Lung microvascular endothelial cell (primary cell): Measurements from ENCODE around the gene TACC2. TPM values are rescaled to one million over a fixed set of nuclear protein-coding genes. Genes with fewer than 3 reads are reported as not detected.

Experiments used
- DNase-seq, 2 donors: peaks; one replicate each; pipeline versions ENCODE4 v3.0.0 to v3.0.0-alpha.2; 2010; ENCODE audit warnings: low read depth in 2 of 2
- total RNA-seq: library from RNA; depleted of rRNA; stranded (reverse); fragments of >200 nt; gene quantifications from 2 replicates; pipeline ENCODE4 v1.2.1, GENCODE V29; 2014

The TACC2 gene
- total RNA-seq, 1 donor from 2014 or later = 0.60 TPM

DNA sequence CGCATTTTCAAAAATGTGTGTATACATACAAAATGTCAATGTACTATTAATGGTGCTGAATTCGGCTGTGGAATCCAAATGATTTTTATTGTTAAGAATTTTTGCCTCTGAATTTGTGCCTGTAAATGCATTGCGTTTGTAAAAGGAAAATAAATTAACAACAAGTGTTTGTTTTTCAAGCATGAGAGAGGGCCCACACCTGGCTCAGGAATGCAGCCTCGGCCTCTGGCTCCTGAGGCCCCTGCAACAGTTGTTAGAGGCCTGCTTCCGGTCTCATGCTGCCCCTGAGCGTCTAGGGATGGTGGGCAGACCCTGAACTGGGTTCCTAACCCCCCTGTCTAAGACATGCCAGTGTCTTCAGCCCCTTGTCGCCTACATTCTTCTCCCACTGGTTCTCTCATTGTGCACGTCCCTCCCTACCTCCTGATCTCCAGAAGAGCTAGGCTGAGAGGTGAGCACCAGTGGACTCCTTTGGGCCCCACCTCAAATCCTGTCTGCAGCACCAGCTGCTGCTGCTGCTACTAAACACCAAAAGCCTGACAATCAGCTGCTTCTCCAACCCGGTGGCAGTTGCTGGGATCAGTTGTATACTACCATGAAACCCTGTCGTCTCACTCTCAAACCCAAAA is 280.2 kb downstream of the TACC2 start:
- no peak for DNase-seq

DNA sequence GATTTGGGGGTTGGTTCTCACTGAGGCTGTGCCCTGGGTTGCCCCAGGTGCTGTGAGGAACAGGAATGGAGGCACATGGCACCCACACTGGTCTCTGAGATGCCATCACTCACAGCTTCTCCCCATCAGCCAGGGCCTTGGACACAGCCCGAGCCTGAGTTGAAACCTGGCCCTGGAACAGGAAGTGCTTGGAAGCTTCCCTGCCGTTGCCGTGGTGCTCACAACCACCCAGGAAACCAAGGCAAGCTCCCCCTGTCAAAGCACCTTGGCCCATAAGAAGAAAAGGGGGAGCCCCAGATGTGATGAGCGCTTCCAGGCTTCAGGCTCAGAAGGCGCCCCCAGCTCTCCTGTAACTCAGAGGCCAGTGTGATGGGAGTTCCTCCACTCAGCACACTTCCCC is 282.1 kb downstream of the TACC2 start, which contains the start of gene BTBD16:
Gene BTBD16, plus strand, starts transcription at position 221 of the 400 bp plus-strand sequence. CDS start 3,786 bp downstream, outside the sequence.
- no peak for DNase-seq

DNA sequence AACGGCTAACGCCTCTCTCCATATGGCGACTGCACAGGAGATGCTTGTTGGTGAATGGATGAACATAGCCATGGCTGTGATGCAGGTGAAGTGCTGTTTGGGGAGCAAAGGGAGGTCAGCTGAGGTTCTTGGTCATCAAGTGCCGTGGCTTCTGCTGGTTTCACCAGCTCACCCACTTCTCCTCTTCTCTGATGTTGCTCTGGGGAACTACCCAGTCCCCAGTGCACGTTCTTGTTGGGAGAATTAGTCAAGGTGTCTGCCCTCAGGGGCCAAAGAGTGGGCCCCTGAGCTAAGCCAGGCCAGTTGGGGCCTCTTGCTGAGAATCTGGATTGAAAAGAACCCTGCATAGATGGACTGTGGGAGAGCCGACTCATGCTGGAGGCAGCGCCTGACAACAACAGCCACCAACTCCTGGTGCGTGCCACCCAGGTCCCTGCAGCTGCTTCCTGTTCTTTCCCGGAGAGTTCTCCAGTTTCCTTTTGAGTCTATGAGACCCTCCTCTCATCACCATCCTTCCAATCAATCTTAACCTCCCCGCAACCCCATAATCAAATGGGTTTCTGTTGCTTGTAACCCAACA is 285.1 kb downstream of the TACC2 start:
- DNase-seq = peak in 1 of 2 donors; percentile 50

DNA sequence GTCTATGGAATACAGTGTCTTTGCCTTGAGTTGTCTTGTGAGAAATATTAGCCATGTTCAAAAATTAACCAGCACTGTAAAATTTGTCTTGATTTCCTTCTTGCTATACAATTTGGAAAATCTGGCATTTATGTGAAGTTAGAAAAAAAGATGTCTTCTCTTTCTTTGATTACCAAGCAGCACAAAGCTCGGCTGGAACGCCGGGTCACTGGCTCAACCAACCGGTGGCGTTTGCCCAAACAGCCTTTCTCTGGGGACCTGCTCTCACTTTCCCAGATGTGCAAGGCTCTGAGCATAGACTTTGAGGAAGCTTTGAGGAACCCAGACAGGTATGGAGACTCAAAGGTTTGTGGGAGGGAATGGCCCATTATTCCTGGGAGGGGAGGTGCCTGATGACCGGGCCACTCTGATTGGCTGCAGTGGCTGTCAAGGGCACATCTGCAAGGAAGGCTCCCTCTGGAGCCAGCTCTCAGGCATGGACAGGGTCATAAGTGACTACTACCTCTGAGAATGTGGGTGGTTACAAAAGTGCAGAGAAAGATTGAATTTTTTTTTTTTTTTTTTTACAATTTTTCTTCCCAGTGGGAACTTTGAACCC is 287.7 kb downstream of the TACC2 start:
- no peak for DNase-seq

DNA sequence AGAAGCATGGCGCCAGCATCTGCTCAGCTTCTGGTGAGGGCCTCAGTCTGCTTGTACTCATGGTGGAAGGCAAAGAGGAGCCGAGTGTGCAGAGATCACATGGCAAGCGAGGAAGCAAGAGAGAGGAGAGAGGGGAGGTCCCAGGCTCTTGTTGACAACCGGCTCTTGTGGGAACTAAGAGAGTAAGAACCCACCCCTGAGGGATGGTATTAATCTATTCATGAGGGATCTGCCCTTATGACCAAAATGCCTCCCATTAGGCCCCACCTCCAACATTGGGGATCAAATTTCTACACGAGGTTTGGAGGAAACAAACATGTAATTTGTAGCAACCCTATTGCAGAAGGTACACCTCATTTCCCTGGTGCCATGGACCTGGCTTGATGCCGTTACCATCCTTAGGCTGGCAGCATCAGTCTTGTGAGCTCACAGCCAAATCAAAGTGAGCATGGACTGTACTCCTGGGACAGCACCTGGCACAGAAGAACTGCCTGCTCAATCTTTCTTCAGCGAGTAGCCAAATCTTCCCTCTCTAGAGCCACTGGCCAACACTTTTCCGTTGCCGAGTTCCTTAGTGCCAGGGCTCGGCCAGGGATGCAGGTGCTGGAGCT is 288.7 kb downstream of the TACC2 start:
- no peak for DNase-seq

DNA sequence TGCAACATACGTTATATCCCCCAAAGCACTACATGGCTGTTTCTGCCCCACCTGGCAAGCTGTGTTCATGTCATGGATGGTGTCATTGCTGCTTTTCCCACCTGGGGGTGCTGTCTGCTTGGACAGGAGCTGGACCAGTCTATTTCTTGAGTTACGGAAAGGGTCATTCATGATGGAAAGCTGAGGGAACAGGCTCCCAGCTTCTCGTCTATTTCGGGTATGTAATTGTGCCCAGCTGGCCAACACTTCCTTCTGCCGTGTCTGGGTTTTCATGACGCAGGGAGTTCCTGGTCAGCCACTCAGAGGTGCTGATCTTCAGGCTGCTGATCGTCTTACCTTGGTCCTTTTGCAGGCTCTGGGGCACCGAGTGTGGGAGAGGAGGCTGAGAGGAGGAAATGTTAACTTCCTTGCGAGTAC is 290.8 kb downstream of the TACC2 start:
- DNase-seq = peak; percentile 72 to 73

DNA sequence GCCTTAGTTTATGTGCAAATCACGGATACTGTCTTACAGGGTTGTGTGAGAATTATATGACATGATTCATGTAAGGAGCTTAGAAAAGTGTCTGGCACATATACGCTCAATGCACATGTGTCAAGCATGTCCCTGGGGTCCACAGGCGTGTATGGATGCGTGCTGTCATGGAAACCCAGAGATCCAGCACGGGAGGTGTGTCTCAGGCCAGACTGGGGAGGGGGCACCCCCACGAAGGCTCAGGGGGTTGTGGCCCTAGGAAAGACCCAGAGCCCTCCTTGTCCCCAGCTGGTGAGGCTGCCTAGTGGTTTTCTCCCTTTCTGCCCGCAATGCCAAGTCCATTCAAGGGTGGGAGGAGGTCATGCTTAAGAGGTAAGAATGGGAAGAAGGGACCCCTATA is 291.2 kb downstream of the TACC2 start:
- DNase-seq = no peak

DNA sequence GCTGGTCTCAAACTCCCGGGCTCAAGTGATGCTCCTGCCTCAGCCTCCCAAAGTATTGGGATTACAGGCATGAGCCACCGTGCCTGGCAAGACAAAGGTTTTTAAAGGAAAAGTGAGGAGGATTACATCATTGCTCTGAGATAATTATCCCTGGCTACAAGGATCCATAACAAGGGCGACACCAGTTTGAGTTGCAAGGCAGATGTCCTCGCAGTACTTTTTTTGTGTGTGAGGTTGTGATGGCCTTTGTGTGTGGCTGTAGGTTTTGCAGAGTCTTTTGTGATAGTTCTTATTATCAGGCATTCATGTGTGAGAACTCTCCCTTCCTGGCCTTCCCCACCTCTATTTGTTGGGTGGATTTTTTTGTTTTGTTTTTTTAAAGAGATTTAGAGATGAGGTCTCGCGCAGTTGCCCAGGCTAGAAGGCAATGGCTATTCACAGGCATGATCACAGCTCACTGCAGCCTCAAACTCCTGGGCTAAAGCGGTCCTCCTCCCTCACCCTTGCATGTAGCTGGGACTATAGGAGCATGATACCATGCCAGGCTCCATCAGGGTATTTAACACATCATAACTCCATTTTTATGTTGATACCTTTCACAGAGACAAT is 292.2 kb downstream of the TACC2 start:
- DNase-seq = no peak

DNA sequence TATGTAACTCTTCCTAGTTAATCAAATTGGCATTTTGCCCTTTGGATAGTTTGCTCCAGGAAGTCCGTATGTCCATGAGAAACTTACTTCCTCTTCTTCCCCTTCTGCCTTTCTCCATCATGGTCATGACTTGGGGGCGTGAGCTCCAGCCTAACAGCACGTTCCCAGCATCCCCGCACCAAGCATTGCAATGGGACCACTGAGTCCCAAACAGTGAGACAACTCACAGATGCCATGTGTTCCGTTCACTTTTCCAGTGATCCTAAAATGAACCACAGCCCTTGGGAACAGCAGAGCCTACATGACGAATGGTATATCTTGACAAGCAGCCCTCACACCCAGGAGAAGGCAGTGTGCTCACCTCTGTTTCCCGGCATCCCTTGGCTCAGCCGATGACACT is 292.8 kb downstream of the TACC2 start:
- no peak for DNase-seq

DNA sequence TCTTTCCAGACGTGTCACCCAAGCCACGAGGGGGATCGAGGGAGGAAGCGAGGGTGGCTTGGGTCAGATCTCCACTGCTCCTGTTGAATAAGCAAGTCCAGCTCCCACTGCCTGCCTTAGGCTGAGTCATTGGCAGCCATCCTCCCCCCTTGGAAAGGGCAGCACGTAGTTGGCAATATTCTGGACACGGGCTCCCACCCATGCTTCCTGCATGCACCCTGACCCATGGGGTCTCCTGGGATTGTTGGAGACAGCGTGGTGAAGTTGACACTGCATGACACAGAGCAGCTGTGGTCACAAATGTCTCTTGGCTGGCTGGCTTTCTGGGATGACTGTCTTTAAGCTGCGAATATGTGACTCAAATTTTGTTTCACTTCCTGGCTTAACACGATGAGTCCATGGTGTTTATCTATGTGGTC is 293.3 kb downstream of the TACC2 start:
- peak in 1 of 2 donors; percentile 61 for DNase-seq

DNA sequence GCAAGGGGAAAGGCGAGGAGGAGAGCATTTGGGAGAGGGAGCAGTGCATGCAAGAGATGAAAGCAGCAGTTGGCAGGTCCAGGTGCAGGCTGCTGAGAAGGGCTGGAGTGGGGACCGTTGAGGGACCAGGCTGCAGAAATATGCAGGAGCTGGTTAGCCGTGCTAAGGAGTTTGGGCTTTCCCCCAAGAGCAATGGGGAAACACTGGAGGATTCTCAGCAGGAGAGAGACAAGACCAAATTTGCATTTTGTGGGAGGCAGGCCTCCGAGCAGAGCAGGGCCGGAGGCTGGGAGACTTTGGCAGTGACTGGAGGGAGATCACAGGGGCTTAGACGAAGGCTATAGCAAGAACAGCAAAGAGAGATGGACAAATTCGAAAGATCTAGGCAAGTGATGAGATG is 293.9 kb downstream of the TACC2 start:
- no peak for DNase-seq

DNA sequence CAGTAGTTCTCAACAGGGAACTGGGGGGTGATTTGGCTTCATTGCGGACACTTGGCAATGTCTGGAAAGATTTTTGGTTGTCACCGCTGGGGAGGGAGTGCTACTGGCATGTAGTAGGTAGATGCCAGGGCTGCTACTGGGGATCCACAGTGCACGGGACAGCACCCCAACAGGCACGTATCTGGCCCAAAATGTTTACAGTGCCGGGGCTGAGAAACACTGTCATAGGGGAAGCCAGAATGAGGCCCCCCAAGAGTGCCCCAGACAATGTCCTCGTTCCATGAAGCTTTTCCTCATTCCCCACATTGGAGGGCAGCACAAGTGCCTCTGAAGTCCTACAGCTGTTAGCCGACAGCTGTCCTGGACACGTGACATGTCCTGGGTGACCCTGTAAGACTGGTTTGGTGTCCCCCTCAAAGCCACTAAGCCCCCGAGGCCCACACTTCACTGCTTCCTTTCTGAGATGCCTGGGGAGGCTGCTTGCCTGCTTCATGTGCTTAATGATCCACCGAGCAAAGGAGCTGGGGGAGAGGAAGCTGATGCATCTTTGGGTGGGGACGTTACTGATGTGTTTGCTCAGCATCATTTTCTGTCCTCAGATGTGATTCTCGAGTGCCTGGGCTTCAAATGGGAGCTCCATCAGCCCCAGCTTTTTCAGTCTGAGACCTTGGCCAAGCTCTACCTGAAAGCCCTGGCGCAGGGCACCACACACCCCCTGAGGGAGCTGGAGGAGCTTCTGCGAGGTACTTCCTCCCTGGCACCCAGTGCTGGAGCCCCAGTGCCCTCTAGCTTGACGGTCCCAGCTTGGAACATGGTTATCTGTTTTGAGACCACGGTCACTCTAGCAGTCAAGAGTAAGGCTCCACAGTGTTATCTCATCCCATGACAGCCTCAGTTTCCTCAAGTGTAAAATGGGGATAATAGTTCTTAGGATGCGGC is 296.8 kb downstream of the TACC2 start:
- no peak for DNase-seq

DNA sequence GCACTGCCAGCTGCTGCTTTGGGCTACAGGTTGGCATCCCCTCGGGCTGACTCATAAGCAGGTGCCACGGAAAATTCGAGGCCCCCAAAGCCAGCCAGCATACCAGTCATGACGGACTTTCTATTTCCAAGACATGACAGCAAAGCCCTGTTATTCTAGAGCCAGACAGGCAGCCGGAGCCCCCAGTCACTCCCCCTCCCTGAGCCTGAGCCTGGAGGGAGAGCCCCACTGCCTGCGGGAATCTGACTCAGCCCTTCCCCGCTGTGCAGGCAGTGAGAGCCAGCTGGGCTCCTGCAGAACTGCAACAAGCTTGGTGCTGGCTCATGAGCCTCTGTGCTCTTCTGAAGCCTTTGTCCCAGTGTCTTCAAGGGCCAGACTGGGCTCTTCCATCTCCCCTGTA is 297.9 kb downstream of the TACC2 start:
- DNase-seq = peak in 1 of 2 donors; percentile 62

DNA sequence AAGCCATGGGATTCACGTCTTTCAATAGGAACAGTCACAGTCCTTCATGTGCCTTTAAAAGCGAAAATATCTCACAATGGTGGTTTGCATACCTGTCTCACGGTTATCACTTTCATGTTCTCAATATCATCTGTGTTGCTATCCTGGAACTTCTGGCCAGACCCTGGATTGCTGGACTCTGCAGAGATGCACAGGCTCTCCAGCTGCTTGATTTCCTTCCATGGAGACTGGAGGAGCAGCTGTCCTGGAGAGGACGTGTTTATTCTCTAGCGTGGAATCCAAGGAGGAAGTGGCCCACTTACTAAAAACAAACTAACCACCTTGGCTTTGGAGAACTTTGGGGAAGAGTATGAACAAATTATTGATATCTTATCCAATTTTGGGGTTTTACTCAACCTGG is 298.6 kb downstream of the TACC2 start:
- no peak for DNase-seq

DNA sequence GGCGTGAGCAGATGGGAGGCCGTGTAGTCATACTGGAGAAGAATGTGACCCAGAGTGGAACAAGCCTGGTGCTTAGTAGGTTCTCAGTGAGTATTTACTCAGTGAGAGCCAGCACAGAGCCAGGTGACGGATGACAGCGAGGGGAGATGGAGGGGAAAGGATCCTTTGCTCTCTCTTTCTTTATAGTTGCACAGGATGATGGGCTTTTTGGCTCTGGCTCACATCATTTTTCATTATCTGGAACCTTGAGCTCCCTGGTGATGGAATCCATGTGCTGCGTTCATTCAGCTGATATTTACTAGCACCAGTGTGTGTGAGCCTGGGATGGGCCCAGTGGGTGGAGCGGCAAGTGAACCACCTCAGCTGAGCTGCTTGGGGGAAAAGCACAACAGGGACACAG is 299.3 kb downstream of the TACC2 start:
- DNase-seq = no peak

DNA sequence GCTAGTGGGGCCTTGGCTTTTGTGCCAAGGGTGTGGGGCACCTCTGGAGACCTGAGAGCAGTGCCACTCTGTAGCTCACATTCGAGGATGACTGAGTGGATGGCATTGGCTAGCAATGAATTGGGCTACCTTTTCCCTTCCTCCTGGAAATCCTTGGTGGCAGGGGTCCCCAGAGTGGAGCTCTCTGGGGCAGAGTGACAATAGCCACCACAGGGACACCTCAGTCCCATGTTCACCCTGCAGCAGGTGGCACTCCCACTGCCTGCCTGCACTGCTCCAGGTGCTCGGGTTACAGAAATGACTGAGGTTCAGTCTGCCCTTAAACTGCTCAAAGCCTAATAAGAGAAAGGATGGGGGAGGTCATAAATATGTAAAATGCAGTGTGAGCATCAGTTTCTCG is 300.0 kb downstream of the TACC2 start:
- DNase-seq = no peak

DNA sequence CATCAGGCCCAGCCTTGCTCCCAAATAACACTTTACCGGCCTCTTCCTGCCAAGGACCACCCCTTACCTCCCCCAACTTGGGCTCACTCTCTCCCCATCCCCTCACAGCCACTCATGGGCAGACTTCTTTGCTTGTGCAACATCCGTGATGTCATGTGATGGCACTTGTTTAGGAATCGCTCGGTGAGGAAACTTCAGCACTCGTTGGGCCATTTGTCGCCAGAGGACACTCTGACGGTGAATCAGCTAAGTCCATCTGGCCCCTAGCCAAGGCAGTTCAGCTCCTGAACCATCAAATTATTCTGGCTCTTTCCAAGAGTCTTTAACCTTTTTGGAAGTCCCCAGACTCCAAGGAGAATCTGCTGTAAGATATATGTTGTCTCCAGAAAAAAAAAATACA is 301.4 kb downstream of the TACC2 start:
- peak in 1 of 2 donors; percentile 31 for DNase-seq

DNA sequence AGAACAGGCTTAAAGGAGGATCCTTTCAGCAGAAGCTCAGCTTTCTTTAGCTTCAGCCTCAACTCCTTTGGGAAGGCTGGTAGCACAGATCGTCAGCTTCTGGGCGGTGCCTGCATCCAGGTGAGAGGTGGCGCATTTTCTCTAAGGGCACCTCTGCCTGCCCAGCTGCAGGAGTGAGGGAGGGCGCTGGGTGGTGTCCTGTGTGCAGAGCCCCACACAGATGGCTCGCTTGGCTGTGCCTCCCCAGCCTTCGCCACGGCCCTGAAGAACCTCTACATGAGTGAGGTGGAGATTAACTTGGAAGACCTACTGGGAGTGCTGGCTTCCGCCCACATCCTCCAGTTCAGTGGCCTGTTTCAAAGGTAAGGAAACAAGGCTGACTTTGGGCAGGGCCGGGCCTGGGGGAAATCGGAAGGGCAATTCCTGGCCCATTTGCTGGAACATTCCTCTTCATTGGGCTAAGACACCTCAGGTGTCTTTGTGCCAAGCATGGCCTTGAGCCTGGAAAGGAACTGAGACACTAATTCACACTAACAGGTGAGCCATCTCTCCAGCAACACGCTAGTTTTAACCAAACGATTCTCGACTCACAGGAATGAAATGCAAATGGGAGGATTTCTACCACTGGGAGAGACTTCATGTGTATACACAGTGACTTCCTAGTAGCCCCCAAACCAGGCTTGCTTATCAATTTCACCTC is 302.0 kb downstream of the TACC2 start:
- no peak for DNase-seq

DNA sequence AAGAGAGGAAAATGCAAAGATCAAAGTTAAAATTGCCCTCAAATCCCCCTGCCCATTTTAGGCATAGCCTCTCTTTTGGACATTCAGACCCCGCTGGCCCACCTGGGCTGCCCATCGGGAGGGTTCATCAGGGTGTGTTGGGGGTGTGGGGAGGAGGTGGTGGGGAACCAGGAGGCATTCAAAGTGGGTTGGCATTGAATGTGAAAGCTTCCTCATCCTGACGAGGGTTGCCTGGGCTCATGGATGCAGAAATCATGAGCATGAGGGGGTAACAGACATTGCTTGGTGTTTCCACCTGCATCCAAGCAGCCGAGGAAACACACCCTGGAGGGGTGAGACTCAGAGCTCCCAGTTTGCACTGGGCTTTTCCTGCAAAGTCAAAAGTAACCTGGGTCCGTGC is 302.8 kb downstream of the TACC2 start:
- DNase-seq = no peak

DNA sequence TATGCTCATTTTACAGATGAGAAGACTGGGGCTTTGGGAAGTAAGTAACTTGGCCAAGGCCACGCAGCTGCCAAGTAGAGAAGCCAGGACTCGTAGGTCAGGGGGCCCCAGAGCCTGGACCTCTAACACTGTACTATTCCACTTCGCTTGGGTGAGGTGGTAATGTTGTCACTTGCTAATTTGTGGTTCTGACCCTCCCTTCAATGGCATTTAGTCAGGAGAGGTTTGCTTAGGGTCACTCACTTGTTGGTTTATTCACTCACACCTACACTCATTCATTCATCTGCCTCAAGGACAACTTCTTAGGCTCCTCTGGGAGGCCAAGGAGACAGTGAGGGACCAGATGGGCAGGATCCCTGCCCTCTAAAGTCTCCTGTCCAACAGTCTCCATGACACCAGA is 303.4 kb downstream of the TACC2 start:
- DNase-seq = no peak
